Pancreas (tissue), 10 donors: Measurements from ENCODE around the gene KLHL8. TPM values are rescaled to one million over a fixed set of nuclear protein-coding genes. Genes with fewer than 3 reads are reported as not detected.

ENCODE experiments used
- ATAC-seq, 4 donors: fragments of 200-7000 bp; cut with Tn5 transposase; one replicate each; pipeline versions ENCODE4 v1.8.0 to v1.9.1; 2020; ENCODE audit warnings: mild to moderate bottlenecking in 4 of 4, moderate library complexity in 4 of 4
- DNase-seq, 6 donors: peaks; one replicate each; pipeline ENCODE4 v3.0.0-alpha.2; 2020
- FAIRE-seq: peaks from 2 replicates; lab custom pipeline; 2012; peaks lifted over from hg19 to GRCh38; lab: Jason Lieb, UNC
- H3K27ac ChIP-seq, 4 donors: fragments of 200-600 bp; sonication (generic); 1 replicate in 3 of 4; 2 replicates in 1 of 4; pipeline versions ENCODE4 v1.5.0 to v1.8.0; 2020
- H3K27me3 ChIP-seq, 4 donors: fragments of 200-600 bp; one replicate each; pipeline ENCODE4 v1.8.0; 2021
- H3K36me3 ChIP-seq, 3 donors: fragments of 200-600 bp; sonication (generic) in 1 of 3; one replicate each; pipeline versions ENCODE4 v1.5.0 to v1.8.0; 2020 to 2021
- H3K4me1 ChIP-seq, 3 donors: fragments of 200-600 bp; one replicate each; pipeline ENCODE4 v1.8.0; 2021
- H3K4me3 ChIP-seq, 4 donors: fragments of 200-600 bp; sonication (generic) in 2 of 4; one replicate each; pipeline versions ENCODE4 v1.5.0 to v1.8.0; 2020 to 2021
- H3K9me3 ChIP-seq, 4 donors: fragments of 200-600 bp; one replicate each; pipeline ENCODE4 v1.8.0; 2021
- CTCF ChIP-seq, 4 donors: fragments of 200-600 bp; sonication (generic) in 3 of 4; IDR thresholded peaks; one replicate each; pipeline versions ENCODE4 v1.5.0 to v1.8.0; 2021; ENCODE audit warnings: antibody characterized with exemption in 4 of 4
- WGBS, 2 donors: extraction: QIAGEN DNeasy Blood & Tissue Kit; methylation state at CpG; one replicate each; pipeline ENCODE4 v1.1.7; 2013; 5-methylcytosine and 5-hydroxymethylcytosine counted together
- intact Hi-C, 3 donors: fragments of 100-400 bp; cut with DNase I; formaldehyde crosslinking; loops; one replicate each; pipeline versions ENCODE4 v1.11.1 to v1.14.2; 2022
- polyA plus RNA-seq, 2 donors: library from polyadenylated mRNA; stranded (reverse); fragments of 200-250 nt; gene quantifications; one replicate each; pipeline ENCODE4 v1.2.3, GENCODE V29; 2013
- total RNA-seq, 6 donors: library from RNA; stranded (reverse); fragmentation: NEBNext Ultra II Directional in 4 of 6; extraction: Animal tissue kit (Norgen Biotek cat#: 25700) in 4 of 6; gene quantifications; one replicate each; pipeline versions ENCODE4 v1.2.1 to v1.2.4, GENCODE V29; 2021 to 2023
- donor health status: healthy with polysubstance abuse.
- donor health status: DM: no; HTN: no; CAD: no; lungs with moderate emphysema.
- donor health status: DM: no; HTN: no; CAD: no.
- donor health status: control.
- donor health status: control.
- donor health status: Bipolar disorder and iron deficiency.
- donor health status: DM: yes; HTN: yes; CAD: no.
- donor health status: DM: no; HTN: no; CAD: no.
- donor health status: DM: no; HTN: no; CAD: no.
- donor health status: DM: yes; HTN: yes; CAD: no.

KLHL8 gene
- total and polyA plus RNA-seq, 8 donors: 1.7 to 9.8 (median 5.5) TPM

- H3K9me3 ChIP-seq: no peaks in the 10 kb centered on the region
- TF ChIP-seq CTCF (IDR thresholded peaks at IDR 0.05): no peak
- intact Hi-C loops: loop anchor here (5.0 to 10.0 kb wide), 4 partner anchors 77 to 307 kb away; no protein-coding TSS in a partner anchor
- DNase-seq (no peak), ATAC-seq (no peak), FAIRE-seq (no peak)
- no peaks in the 10 kb centered on the region for H3K4me1 ChIP-seq
- no peaks in the 10 kb centered on the region for H3K36me3 ChIP-seq
- WGBS, 2 donors: 74 to 79% methylated on average over 2 of the region's 2 CpGs
- H3K27me3 ChIP-seq: no peaks in the 10 kb centered on the region
- H3K27ac ChIP-seq: no peak overlapping the region
- no peak overlapping the region for H3K4me3 ChIP-seq
Measured at GRCh38 chr4:87232216-87232615, 11.8 kb upstream of the KLHL8 start.

- 74 to 76% methylated on average over 6 of the region's 6 CpGs for WGBS, 2 donors
- ATAC-seq: no peak
- FAIRE-seq: no peak
- DNase-seq: no peak
- Histone ChIP-seq H3K4me1 (no peaks in the 10 kb centered on the region), H3K9me3 (no peaks in the 10 kb centered on the region), H3K27me3 (no peaks in the 10 kb centered on the region), H3K4me3 (no peak overlapping the region), H3K36me3 (no peaks in the 10 kb centered on the region), H3K27ac (no peak overlapping the region)
- intact Hi-C loops: loop anchor here (5.0 to 10.0 kb wide), 4 partner anchors 76 to 306 kb away; no protein-coding TSS in a partner anchor
- TF ChIP-seq CTCF (IDR thresholded peaks at IDR 0.05): no peak
Measured at GRCh38 chr4:87230806-87231205, 10.4 kb upstream of the KLHL8 start.

- Histone ChIP-seq H3K9me3 (no peaks in the 10 kb centered on the region), H3K27ac (no peak overlapping the region), H3K36me3 (no peaks in the 10 kb centered on the region), H3K4me1 (no peaks in the 10 kb centered on the region), H3K4me3 (no peak overlapping the region), H3K27me3 (no peaks in the 10 kb centered on the region)
- DNase-seq (no peak), ATAC-seq (no peak), FAIRE-seq (no peak)
- TF ChIP-seq CTCF (IDR thresholded peaks at IDR 0.05): no peak
- intact Hi-C loops: loop anchor here (5.0 to 10.0 kb wide), 4 partner anchors 75 to 305 kb away; no protein-coding TSS in a partner anchor
- 80 to 83% methylated on average over 3 of the region's 3 CpGs for WGBS, 2 donors
Measured at GRCh38 chr4:87229979-87230378, 9.6 kb upstream of the KLHL8 start.

- peak; percentile 9 for FAIRE-seq
- H3K27me3 ChIP-seq: no peaks in the 10 kb centered on the region
- TF ChIP-seq CTCF (IDR thresholded peaks at IDR 0.05): no peak
- WGBS, 2 donors: 63 to 65% methylated on average over 2 of the region's 2 CpGs
- ATAC-seq: peak in 2 of 4 donors; percentile 32 to 41
- no peak for DNase-seq
- no peaks in the 10 kb centered on the region for H3K9me3 ChIP-seq
- H3K36me3 ChIP-seq: no peaks in the 10 kb centered on the region
- no peak overlapping the region for H3K27ac ChIP-seq
- H3K4me1 ChIP-seq: no peaks in the 10 kb centered on the region
- intact Hi-C loops: no loop called here
- no peak overlapping the region for H3K4me3 ChIP-seq
Measured at GRCh38 chr4:87228262-87228860, 7.9 kb upstream of the KLHL8 start.

GRCh38 chr4:87227751-87228151 lies 7.3 kb upstream of the KLHL8 start:
- Histone ChIP-seq H3K9me3 (no peaks in the 10 kb centered on the region), H3K27ac (no peak overlapping the region), H3K4me3 (no peak overlapping the region), H3K27me3 (no peaks in the 10 kb centered on the region), H3K4me1 (no peaks in the 10 kb centered on the region), H3K36me3 (no peaks in the 10 kb centered on the region)
- TF ChIP-seq CTCF (IDR thresholded peaks at IDR 0.05): no peak
- ATAC-seq (no peak), FAIRE-seq (no peak), DNase-seq (no peak)
- intact Hi-C loops: no loop called here
- 96 to 98% methylated on average over 1 of the region's 1 CpG for WGBS, 2 donors
